Epithelial cell of esophagus (primary cell): ENCODE results near the gene TAF15.

Experiments
- DNase-seq: peaks from one replicate; pipeline ENCODE4 v3.0.0; 2010; ENCODE audit warnings: low read depth
- H3K4me3 ChIP-seq: 2 replicates; pipeline ENCODE4 v1.5.1; 2011; ENCODE audit warnings: mild to moderate bottlenecking, low read length, control low read depth
- TF ChIP-seq, protein P1 (sequence below): IDR thresholded peaks from 2 replicates; pipeline ENCODE4 v1.5.1; 2011; ENCODE audit warnings: low read depth, mild to moderate bottlenecking, low read length, control low read depth, inconsistent platforms; ENCODE audit not compliant: insufficient read depth; ENCODE audit errors: missing control alignments

TAF15 gene

GRCh38 chr17:35808962-35809854 is at the start of gene TAF15:
Gene TAF15 (plus strand): TSS chr17:35809484. CDS start chr17:35809570, 86 bp downstream.
- H3K4me3 ChIP-seq, result peak within 1 kb of the TSS; percentile 97
- peak; percentile 99 for DNase-seq
- TF ChIP-seq, protein P1, sequence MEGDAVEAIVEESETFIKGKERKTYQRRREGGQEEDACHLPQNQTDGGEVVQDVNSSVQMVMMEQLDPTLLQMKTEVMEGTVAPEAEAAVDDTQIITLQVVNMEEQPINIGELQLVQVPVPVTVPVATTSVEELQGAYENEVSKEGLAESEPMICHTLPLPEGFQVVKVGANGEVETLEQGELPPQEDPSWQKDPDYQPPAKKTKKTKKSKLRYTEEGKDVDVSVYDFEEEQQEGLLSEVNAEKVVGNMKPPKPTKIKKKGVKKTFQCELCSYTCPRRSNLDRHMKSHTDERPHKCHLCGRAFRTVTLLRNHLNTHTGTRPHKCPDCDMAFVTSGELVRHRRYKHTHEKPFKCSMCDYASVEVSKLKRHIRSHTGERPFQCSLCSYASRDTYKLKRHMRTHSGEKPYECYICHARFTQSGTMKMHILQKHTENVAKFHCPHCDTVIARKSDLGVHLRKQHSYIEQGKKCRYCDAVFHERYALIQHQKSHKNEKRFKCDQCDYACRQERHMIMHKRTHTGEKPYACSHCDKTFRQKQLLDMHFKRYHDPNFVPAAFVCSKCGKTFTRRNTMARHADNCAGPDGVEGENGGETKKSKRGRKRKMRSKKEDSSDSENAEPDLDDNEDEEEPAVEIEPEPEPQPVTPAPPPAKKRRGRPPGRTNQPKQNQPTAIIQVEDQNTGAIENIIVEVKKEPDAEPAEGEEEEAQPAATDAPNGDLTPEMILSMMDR, result peak; percentile 88

GRCh38 chr17:35760587-35760986 is 48.7 kb upstream of the TAF15 start, which contains the start of gene C17orf50:
Gene C17orf50 (plus strand): TSS chr17:35760887. CDS start chr17:35760942, 55 bp downstream.
- TF ChIP-seq, protein P1, result no peak

GRCh38 chr17:35761601-35762000 is 47.7 kb upstream of the TAF15 start:
- no peak overlapping the region for H3K4me3 ChIP-seq
- TF ChIP-seq, protein P1, result no peak
- DNase-seq, result no peak

More at GRCh38 chr17:35760587-35760986, 48.7 kb upstream of the TAF15 start, which contains the start of gene C17orf50:
- H3K4me3 ChIP-seq, result no peak within 1 kb of the TSS
- DNase-seq, result no peak

DNA sequence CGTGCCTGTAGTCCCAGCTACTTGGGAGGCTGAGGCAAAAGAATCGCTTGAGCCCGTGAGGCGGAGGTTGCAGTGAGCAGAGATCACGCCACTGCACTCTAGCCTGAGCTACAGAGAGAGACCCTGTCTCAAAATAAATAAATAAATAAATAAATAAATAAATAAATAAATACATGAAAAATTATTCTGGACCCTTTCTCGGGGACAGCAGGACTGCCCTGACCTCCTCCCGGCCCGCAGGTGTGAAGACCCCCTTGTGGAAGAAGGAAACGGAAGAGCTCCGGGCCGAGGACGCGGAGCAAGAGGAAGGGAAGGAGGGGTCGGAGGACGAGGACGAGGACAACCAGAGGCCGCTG is 45.5 kb upstream of the TAF15 start:
- no peak for DNase-seq
- H3K4me3 ChIP-seq, result peak overlapping the region; percentile 27
- TF ChIP-seq, protein P1, result no peak

DNA sequence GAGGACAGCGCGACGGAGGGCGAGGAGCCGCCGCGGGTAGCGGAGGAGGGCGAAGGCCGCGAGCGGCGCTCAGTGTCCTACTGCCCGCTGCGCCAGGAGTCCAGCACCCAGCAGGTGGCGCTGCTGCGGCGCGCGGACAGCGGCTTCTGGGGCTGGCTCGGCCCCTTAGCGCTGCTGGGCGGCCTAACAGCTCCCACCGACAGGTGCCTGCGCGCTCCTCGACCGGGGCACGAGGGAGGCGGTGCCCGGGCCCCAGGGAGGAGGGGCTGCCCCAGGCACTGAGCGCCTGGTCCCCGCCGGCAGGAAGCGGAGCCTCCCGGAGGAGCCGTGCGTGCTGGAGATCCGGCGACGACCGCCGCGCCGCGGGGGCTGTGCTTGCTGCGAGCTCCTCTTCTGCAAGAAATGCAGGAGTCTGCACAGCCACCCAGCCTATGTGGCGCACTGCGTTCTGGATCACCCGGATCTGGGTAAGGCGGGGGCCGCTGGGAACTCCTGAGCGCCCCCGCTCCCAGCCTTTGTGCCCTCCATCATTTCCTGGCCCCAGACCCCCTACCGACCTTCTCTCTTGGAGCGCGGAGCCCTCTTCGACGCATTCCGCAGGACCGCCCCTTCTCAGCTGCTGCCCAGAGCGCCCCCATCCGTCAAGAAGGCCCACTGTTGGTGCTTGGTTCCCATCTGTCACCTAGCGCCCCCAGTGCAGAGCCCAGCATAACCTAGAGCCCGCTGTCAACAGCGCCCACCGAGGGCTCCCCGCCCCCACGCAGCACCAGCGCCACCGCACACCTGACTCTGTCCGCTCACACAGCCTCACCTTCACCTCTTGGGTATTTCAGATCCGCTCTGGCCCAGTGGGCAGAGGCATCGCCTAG is 44.9 kb upstream of the TAF15 start:
- H3K4me3 ChIP-seq, result peak overlapping the region; percentile 44
- TF ChIP-seq, protein P1, result peak; percentile 59
- peak; percentile 86 for DNase-seq

- no peak overlapping the region for H3K4me3 ChIP-seq
- TF ChIP-seq, protein P1, result no peak
- no peak for DNase-seq
Observed at GRCh38 chr17:35765086-35765710, 44.1 kb upstream of the TAF15 start.
